Activated CD4-positive, CD25-positive, alpha-beta regulatory T cell treated with anti-CD3 and anti-CD28 coated beads, Interleukin-2, amount 50 U/mL, for 24 hours (primary cell): ENCODE results near the gene ZNF3.

Source experiments
- ATAC-seq, 2 donors: fragments of 150-1000 bp; cut with Tn5 transposase; one replicate each; pipeline ENCODE4 v1.10.0; 2021; ENCODE audit warnings: mild to moderate bottlenecking in 1 of 2, moderate library complexity in 1 of 2

The ZNF3 gene

DNA sequence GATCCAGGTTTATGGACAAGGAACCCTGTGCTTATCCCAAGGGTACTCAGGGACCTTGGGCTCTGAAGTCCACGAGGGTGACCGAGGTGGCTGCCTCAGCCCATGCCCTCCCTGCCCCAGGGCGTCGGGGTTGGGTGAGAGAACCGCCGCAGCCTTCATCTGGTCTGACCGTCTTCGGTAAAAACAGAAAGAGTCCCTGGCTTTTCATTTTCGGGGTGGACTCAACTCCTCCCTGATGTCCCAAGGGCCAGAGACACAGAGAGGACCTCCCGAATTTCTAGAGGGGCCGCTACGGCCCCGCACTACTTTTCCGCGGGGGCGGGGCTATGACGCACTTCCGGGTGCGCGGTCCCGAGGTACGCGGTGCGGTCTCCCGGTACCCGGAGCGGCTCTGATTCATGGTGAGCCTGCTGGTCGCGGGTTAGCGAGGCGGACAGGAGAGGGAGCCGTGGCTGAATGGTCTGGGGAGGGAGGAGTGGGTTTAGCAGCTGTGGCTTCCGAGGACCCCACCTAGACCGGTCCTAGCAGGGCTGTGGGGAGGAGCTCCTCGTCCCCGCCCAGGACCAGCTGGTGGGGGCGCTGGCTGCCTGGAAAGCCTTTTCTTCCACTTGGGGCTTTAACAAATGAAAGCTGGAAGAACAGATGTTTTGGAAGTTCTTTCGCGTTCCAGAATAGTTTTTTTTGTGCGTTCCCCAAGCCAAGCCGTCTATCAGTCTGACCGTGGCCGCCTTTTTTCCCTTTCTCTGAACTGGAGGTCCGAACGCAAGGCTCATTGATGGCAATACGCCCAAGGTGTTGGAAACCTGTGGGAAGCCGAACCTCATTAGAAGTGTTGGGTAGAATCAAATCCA, 31.9 kb downstream of the ZNF3 start, which contains the start of gene ZSCAN21:
Gene ZSCAN21 (plus strand): TSS at position 334 of the 851 bp plus-strand sequence. CDS start 7,233 bp downstream, outside the sequence.
- ATAC-seq = peak; percentile 95 to 97

DNA sequence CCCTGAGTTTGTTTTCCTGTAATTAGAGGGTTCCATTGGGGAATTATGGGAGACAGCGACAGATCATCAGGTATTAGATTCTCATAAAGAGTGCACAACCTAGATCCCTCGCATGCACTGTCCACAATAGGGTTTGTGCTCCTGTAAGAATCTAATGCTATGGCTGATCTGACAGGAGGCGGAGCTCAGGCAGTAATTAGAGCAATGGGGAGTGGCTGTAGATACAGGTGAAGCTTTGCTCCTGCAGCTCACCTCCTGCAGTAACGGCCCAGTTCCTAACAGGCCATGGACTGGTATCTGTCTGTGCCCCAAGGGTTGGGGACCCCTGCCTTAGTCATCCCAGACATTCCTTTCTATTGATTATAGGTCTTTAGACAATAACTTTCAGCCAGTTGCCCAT, 32.8 kb downstream of the ZNF3 start:
- no peak for ATAC-seq

DNA sequence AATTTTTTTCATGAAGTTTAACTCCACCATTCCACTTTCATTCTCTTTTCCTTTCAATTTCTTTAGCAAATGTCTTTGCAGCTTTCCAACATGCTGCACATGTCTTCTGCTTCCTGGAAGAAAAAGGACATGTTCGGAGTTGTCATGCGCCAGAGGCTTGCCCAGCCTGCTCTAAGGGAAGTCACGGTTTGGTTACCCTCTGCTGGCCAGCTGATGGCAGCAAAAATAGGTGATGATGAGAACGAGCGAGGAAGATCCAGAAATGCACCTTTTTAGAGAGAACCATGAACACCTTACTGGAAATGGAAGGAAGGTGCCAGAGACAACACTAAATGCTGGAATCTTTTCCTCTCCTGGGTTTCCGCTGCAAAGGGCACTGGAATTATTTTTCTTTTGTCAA, 36.8 kb downstream of the ZNF3 start:
- no peak for ATAC-seq

DNA sequence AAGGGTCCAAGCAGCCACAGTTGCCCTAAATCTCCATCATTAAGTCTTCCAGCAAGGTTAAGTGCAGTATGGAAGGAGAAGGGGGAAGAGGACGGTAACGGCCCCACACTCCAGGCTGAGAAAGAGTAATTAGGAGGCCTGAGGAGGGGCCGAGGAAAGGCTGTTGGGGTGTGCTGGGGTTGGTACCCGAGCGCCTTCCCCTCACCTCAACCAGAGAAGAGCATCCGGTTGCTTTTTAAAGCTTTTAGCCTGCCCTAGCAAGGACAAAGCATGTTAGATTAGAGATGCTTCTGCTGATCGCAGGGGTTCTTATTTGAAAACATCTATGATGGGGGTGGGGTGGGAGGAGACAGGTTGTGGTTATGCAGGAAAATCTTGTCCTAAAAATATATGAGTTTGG, 40.9 kb downstream of the ZNF3 start:
- no peak for ATAC-seq

DNA sequence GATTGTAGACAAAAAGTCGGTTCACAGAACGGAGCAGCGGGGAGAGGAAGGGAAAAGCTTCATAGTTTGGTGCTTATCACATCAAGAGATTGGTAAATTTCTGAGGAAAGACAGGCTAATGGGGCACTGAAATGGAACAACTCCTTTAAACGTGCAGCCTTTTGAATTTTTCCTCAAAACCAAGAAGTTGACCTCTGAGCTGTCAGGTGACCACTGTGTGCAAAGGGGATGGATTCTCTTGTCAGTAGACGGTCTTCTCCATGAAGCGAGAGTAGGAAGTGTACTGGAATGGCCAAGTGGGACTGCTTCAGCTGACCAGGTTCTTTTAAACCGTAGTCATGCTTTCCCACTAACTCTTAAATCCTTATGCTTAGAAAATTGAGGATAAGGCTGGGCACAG, 43.2 kb downstream of the ZNF3 start:
- no peak for ATAC-seq

DNA sequence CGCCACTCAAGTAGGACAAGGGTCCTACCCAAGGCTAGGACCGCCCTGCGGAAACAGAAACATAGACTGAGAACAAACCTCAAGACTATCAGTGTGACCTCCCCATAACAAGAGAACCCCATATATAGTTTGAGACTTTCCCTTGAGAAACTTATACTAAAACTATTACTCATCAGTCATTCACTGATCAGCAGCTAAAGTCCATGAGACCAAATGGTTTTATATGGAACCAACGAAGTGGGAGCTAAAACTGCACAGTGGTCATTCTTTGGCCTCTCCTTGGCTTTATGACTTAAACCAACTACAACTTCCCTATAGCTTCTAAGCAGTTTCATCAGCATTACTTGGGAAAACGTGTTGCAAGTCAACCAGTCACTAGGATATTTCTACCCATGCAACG, 45.6 kb downstream of the ZNF3 start:
- ATAC-seq = no peak

DNA sequence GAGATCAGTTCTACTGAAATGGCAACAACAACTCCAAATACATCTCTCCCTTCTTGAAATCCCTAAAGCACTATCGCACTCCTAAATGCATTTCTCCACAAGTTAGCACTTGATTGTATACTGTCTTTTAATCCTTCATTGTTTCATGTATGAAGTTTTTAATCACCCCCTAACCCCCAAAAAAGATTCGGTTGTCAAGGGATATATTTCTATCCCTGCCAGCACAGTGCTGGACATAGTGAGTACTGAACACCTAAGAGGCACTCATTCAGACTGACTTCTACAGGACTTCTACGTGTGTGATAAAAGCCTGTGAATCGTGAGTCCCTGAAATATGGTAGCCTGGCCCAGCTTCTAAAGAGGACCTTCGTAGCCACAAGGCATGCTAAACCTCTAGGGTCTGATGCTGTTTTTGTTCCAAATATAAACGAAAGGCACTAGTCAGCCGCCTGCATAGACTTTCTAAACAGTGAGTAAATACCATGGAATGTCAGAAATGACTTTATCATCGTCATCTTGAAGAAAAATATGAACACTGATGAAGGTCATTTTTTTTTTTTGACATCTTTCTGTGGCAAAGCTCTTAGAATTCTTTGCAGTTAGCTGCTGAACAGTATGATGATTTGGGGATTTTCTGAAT, 46.5 kb downstream of the ZNF3 start:
- ATAC-seq = no peak

DNA sequence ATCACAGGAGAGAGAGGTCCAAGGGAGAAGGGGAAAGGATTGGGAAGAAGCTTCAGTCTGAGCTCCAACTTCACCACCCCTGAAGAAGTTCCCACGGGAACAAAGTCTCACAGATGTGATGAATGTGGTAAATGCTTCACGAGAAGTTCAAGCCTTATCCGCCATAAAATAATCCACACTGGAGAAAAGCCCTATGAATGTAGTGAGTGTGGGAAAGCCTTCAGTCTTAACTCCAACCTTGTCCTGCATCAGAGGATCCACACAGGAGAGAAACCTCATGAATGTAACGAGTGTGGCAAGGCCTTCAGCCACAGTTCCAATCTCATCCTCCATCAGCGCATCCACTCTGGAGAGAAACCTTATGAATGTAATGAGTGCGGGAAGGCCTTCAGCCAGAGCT, 48.0 kb downstream of the ZNF3 start:
- ATAC-seq = no peak

DNA sequence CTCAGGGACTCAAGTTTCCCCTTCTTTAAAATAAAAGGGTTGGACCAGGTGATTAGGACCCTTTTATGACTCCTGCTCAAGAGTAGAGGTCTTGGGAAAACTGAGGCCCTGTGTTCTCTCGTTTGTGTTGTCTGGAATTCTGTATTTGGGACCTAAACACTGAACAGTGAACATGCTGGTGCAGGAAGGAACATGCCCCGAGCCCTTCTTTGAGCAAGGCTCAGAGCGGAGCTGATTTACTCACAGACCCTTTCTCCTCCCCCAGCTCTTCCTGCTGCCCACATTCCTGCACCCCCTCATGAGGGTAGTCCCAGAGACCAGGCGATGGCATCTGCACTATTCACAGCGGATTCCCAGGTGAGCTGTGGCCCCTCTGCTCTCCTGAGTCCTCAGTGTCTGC, 51.9 kb downstream of the ZNF3 start:
- no peak for ATAC-seq

DNA sequence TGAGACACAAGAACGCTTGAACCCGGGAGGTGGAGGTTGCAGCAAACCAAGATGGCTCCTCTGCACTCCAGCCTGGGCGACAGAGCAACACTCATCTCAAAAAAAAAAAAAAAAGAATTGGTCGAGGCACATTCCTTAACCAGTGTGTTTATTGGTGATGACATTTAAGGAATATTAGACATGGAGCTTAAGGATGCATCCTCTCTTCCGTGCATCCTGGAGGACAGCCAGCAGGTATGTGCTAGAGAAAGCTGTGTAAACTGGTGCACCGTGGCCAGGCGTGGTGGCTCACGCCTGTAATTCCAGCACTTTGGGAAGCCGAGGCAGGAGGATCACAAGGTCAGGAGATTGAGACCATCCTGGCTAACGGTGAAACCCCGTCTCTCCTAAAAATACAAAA, 54.3 kb downstream of the ZNF3 start:
- ATAC-seq = no peak

DNA sequence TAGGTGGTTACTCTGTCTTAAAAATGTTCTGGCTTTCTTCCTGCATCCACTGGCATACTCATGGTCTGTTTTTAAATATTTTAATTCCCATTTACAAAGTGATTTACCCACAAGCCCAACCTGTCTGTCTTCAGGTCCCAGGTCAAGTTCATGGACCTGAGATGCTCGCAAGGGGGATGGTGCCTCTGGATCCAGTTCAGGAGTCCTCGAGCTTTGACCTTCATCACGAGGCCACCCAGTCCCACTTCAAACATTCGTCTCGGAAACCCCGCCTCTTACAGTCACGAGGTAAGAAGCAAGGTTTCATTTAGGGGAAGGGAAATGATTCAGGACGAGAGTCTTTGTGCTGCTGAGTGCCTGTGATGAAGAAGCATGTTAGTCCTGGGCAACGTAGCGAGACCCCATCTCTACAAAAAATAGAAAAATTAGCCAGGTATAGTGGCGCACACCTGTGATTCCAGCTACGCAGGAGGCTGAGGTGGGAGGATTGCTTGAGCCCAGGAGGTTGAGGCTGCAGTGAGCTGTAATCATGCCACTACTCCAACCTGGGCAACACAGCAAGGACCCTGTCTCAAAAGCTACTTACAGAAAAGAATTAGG, 57.4 kb downstream of the ZNF3 start:
- no peak for ATAC-seq

DNA sequence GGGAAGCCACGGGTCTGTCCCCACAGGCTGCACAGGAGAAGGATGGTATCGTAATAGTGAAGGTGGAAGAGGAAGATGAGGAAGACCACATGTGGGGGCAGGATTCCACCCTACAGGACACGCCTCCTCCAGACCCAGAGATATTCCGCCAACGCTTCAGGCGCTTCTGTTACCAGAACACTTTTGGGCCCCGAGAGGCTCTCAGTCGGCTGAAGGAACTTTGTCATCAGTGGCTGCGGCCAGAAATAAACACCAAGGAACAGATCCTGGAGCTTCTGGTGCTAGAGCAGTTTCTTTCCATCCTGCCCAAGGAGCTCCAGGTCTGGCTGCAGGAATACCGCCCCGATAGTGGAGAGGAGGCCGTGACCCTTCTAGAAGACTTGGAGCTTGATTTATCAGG, 58.0 kb downstream of the ZNF3 start:
- ATAC-seq = no peak

DNA sequence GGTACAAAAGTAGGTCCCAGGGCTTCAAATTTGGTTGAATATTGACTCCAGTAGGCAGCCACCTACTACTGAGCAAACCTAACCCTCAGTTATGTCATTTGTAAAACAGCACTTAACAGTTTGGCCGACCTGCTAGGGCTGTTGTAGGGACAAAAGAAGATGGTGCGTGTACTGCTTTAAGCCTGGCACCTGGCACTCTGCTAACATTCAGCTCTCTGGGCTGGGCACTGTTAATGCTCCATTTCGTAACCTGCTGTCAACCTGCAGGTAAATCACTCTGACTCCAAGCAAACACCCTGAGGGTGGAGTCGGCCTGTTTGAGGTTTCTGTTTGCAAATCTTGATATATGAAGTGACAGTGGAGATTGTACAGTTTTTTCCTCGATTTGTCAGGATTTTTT, 58.9 kb downstream of the ZNF3 start:
- ATAC-seq = no peak

DNA sequence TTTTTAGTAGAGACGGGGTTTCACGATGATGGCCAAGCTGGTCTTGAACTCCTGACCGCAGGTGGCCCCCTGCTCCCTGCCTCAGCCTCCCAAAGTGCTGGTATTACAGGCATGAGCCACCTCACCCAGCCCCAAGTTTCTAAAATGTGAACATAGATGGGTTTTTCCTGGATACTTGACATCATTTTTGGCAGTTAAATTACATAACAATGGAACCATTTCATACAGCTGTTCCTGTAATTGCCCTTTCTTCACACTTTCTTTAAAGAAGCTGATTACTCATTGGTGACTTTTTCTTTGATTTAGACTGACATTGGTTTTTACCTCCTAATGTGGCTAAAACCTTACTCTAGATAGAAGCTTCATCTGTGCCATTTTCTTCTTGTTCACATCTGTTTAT, 60.2 kb downstream of the ZNF3 start:
- ATAC-seq = peak in 1 of 2 donors; percentile 17
